HepG2 (cell line): ENCODE results near the gene TPGS1. TPM values are rescaled to one million over a fixed set of nuclear protein-coding genes. Genes with fewer than 3 reads are reported as not detected.

Experiments
- CAMTA2 ChIP-seq: sonication (generic); formaldehyde crosslinking; IDR thresholded peaks from 2 replicates; pipeline ENCODE4 v1.4.0; 2020; ENCODE audit warnings: mild to moderate bottlenecking, missing genetic modification reagents, borderline replicate concordance
- IKZF4 ChIP-seq: sonication (generic); formaldehyde crosslinking; IDR thresholded peaks from 2 replicates; pipeline ENCODE4 v1.5.1; 2020; ENCODE audit warnings: borderline replicate concordance, mild to moderate bottlenecking, low read depth, missing genetic modification reagents; ENCODE audit errors: not compliant biosample characterization
- LCORL ChIP-seq, 2 experiments: fragments of 450-650 bp in 1 of 2; sonication (generic) in 1 of 2; formaldehyde crosslinking in 1 of 2; IDR thresholded peaks; 2 replicates each; pipeline versions ENCODE4 v1.5.0 to v1.6.1; 2017 to 2020; ENCODE audit warnings: antibody characterized with exemption in 1 of 2, missing genetic modification reagents in 1 of 2
- MBNL3 ChIP-seq: fragments of 250-450 bp; sonication (Bioruptor Pico); conservative IDR thresholded peaks from 2 replicates; pipeline ENCODE4 v1.8.0; 2022; ENCODE audit warnings: mild to moderate bottlenecking, inconsistent platforms
- MTA1 ChIP-seq: sonication (generic); formaldehyde crosslinking; IDR thresholded peaks from 2 replicates; pipeline ENCODE4 v1.4.0; 2020; ENCODE audit warnings: missing genetic modification reagents, mild to moderate bottlenecking, borderline replicate concordance
- NFE2 ChIP-seq: sonication (generic); formaldehyde crosslinking; IDR thresholded peaks from 2 replicates; pipeline ENCODE4 v1.4.0; 2020; ENCODE audit warnings: missing genetic modification reagents
- NR0B2 ChIP-seq: sonication (generic); formaldehyde crosslinking; IDR thresholded peaks from 2 replicates; pipeline ENCODE4 v1.4.0; 2020; ENCODE audit warnings: mild to moderate bottlenecking, missing genetic modification reagents
- SMAD3 ChIP-seq: sonication (generic); formaldehyde crosslinking; IDR thresholded peaks from 2 replicates; pipeline ENCODE4 v1.4.0; 2020; ENCODE audit warnings: missing genetic modification reagents
- SMC3 ChIP-seq: IDR thresholded peaks from 2 replicates; pipeline ENCODE4 v1.6.1; 2011; ENCODE audit warnings: low read length, improper control_type of control experiment
- SOX5 ChIP-seq: IDR thresholded peaks from 2 replicates; pipeline ENCODE4 v1.6.1; 2016; ENCODE audit warnings: borderline replicate concordance
- ZMAT5 ChIP-seq: sonication (generic); formaldehyde crosslinking; IDR thresholded peaks from 2 replicates; pipeline ENCODE4 v1.5.0; 2020; ENCODE audit warnings: mild to moderate bottlenecking, low read depth, missing genetic modification reagents, borderline replicate concordance
- ZNF597 ChIP-seq: sonication (generic); formaldehyde crosslinking; IDR thresholded peaks from 2 replicates; pipeline ENCODE4 v1.5.0; 2020; ENCODE audit warnings: missing genetic modification reagents
- ZSCAN25 ChIP-seq: sonication (generic); formaldehyde crosslinking; IDR thresholded peaks from 2 replicates; pipeline ENCODE4 v1.8.0; 2022; ENCODE audit warnings: mild to moderate bottlenecking, missing genetic modification reagents
- polyA plus RNA-seq, 8 experiments: library from polyadenylated mRNA; depleted of rRNA in 3 of 8; stranded (reverse) in 7 of 8; unstranded in 1 of 8; fragments of >200 nt; fragmentation: Illumina TruSeq in 4 of 8; extraction: Trizol in 4 of 8; gene quantifications; 2 replicates each; pipeline versions ENCODE4 v1.2.1 to v1.2.3, GENCODE V29; 2011 to 2016; ENCODE audit warnings: low read depth in 4 of 8, missing spikeins in 1 of 8, mixed read lengths in 1 of 8; ENCODE audit not compliant: insufficient read depth in 1 of 8
- total RNA-seq, 5 experiments: library from RNA; depleted of rRNA; stranded (reverse); fragments of >200 nt; fragmentation: Illumina TruSeq; extraction: Trizol; gene quantifications; 2 replicates each; pipeline ENCODE4 v1.2.3, GENCODE V29; 2016; ENCODE audit warnings: low read depth in 1 of 5
- TF ChIP-seq, protein P1 (sequence below): sonication (generic); formaldehyde crosslinking; IDR thresholded peaks from 2 replicates; pipeline ENCODE4 v1.5.0; 2020; ENCODE audit warnings: missing genetic modification reagents, mild to moderate bottlenecking, borderline replicate concordance
- TF ChIP-seq, protein P2 (sequence below): sonication (generic); formaldehyde crosslinking; IDR thresholded peaks from 2 replicates; pipeline ENCODE4 v1.9.0; 2021; ENCODE audit warnings: mild to moderate bottlenecking, missing genetic modification reagents

The TPGS1 gene
- total and polyA plus RNA-seq, 2 of the 13 experiments (the other 11 are each of a cell fraction or from before 2014, with no cell fraction given): 1.1 to 6.2 TPM

DNA sequence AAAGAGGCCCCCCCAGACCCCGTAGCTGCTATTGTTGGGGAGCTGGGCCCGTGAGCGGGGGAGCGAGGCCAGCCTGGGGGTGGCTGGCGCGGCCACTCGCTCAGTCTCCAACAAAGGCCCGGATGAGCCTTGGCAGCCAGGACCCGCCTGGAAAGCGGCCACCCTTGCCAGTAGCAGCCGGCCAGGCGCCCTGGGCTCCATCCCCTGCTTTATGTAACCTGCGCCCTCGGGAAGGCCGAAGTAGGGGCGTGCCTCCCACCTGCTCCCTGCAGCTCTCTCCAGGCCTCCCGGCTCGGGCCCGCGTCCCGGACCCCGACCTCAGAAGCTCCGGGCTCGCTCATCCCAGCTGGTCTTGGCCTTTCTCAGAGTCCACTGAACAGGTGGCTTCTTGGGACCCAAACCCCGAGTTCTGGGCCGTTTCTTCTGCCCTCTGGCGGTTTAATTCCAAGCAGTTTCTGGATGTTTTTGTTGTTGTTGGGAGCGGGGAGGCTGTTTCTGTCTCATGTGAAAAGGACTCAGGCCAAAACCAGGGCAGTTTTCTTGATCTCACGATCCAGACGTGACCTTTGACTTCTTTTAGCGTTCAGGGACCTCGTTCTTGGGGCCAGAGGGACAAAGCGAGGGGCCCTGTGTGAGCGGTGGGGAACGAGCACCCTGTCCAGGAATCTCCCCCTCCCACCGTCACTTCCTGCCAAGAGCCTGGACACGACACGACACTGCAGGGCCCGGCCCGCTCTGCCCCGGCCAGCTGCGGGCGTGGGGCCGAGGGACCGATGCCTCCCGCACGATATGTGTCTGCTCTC, 25.5 kb downstream of the TPGS1 start (continued):
- TF ChIP-seq, protein P1, sequence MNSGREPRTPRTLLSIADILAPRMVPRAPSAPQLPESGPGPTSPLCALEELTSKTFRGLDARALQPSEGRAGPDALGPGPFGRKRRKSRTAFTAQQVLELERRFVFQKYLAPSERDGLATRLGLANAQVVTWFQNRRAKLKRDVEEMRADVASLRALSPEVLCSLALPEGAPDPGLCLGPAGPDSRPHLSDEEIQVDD (CRISPR knock-in tag): no peak
- TF ChIP-seq IKZF4 (CRISPR knock-in tag) (peak; percentile 39), ZSCAN25 (CRISPR knock-in tag) (no peak), SMAD3 (no peak), MTA1 (CRISPR knock-in tag) (no peak), SOX5 (no peak; the same call in 1 of the 2 replicates), MBNL3 (CRISPR knock-in tag) (no peak), ZNF597 (CRISPR knock-in tag) (no peak), ZMAT5 (CRISPR knock-in tag) (no peak), NR0B2 (CRISPR knock-in tag) (no peak), SMC3 (peak; percentile 47; the same call in 1 of the 2 replicates), CAMTA2 (CRISPR knock-in tag) (no peak), NFE2 (CRISPR knock-in tag) (no peak), LCORL (IDR thresholded peaks at IDR 0.05) (no peak), LCORL (CRISPR knock-in tag; IDR thresholded peaks at IDR 0.05) (no peak; the same call in none of the 2 replicates)
- TF ChIP-seq, protein P2, sequence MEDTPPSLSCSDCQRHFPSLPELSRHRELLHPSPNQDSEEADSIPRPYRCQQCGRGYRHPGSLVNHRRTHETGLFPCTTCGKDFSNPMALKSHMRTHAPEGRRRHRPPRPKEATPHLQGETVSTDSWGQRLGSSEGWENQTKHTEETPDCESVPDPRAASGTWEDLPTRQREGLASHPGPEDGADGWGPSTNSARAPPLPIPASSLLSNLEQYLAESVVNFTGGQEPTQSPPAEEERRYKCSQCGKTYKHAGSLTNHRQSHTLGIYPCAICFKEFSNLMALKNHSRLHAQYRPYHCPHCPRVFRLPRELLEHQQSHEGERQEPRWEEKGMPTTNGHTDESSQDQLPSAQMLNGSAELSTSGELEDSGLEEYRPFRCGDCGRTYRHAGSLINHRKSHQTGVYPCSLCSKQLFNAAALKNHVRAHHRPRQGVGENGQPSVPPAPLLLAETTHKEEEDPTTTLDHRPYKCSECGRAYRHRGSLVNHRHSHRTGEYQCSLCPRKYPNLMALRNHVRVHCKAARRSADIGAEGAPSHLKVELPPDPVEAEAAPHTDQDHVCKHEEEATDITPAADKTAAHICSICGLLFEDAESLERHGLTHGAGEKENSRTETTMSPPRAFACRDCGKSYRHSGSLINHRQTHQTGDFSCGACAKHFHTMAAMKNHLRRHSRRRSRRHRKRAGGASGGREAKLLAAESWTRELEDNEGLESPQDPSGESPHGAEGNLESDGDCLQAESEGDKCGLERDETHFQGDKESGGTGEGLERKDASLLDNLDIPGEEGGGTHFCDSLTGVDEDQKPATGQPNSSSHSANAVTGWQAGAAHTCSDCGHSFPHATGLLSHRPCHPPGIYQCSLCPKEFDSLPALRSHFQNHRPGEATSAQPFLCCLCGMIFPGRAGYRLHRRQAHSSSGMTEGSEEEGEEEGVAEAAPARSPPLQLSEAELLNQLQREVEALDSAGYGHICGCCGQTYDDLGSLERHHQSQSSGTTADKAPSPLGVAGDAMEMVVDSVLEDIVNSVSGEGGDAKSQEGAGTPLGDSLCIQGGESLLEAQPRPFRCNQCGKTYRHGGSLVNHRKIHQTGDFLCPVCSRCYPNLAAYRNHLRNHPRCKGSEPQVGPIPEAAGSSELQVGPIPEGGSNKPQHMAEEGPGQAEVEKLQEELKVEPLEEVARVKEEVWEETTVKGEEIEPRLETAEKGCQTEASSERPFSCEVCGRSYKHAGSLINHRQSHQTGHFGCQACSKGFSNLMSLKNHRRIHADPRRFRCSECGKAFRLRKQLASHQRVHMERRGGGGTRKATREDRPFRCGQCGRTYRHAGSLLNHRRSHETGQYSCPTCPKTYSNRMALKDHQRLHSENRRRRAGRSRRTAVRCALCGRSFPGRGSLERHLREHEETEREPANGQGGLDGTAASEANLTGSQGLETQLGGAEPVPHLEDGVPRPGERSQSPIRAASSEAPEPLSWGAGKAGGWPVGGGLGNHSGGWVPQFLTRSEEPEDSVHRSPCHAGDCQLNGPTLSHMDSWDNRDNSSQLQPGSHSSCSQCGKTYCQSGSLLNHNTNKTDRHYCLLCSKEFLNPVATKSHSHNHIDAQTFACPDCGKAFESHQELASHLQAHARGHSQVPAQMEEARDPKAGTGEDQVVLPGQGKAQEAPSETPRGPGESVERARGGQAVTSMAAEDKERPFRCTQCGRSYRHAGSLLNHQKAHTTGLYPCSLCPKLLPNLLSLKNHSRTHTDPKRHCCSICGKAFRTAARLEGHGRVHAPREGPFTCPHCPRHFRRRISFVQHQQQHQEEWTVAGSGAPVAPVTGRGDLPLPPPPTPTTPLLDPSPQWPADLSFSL: no peak
